Activated naive CD4-positive, alpha-beta T cell treated with Interleukin-2 at 50 U/mL for 16 hours (primary cell): ENCODE measurements around the gene CCL15.
"Not testable (repeated sequence)": the region's sequence is repeated elsewhere in the genome, so short reads cannot be mapped to it uniquely, and the experiment has no call there.

Source experiments
- DNase-seq: peaks from one replicate; pipeline ENCODE4 v3.0.0-alpha.2; 2020

The CCL15 gene, protein sequence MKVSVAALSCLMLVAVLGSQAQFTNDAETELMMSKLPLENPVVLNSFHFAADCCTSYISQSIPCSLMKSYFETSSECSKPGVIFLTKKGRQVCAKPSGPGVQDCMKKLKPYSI

DNA sequence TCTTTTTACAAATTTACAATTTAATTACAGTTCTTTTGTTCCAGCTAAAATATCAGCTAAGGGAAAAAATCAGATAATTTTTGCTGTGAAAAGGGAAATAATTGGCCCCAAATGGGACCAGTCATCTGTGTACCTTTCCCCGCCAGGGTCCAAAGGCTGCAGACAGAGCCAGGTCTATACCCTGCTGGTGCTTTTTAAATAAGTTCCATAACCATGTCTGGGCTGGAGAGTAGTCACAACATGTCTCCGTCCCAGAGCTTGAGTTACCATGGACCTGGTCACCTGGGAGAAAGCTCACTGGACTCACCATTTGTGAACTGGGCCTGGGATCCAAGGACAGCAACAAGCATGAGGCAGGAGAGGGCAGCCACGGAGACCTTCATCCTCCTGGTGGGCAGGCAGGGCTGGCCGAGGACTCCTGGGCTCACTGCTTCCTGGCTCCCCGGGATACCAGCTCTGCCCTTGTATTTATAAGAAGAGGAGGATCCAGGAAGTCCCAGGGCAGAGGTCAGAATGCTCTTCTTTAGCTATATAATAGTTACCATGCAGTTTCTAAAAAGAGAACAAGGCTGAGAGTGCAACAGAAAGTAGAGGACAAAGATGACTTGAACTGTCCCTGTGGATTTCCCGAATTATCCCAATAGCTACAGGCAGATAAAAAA lies at the start of gene CCL15:
TSS of gene CCL15 (minus strand) at position 444 of the 662 bp plus-strand sequence. CDS start at position 383, 61 bp downstream.
- DNase-seq: no peak

DNA sequence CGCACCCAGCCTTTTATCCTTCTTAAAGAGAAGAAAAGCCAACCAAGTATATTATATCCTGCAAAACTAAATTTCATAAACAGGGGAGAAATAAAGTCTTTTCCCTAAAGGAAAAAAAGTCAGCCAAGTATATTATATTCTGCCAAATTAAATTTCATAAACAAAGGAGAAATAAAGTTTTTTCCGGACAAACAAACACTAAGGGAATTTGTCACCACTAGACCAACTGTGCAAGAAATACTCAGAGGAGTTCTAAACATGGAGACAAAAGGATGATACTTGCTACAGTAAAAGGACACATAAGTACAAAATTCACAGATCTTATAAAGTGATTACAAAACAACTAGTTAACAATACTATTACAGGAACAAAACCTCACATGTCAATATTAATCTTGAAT lies 48.3 kb upstream of the CCL15 start:
- DNase-seq: no peak

DNA sequence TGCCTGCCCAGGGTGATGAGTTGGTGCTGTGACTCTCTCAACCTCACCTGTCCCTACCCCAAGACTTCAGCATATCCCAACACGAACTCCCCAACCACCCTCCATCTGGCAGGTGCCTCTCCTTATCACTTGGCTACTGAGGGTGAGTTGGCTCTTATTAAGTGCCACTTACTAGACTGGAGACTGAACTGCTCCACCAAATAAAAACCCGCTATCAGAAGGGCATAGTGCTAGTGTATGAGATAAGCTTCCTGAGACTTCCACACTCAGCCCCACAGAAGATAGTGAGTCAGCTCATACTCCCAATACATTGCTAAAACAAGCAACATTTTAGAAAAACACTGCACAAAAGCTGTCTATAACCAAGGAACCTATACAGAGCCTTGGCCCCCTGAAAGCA lies 46.7 kb upstream of the CCL15 start:
- no peak for DNase-seq

DNA sequence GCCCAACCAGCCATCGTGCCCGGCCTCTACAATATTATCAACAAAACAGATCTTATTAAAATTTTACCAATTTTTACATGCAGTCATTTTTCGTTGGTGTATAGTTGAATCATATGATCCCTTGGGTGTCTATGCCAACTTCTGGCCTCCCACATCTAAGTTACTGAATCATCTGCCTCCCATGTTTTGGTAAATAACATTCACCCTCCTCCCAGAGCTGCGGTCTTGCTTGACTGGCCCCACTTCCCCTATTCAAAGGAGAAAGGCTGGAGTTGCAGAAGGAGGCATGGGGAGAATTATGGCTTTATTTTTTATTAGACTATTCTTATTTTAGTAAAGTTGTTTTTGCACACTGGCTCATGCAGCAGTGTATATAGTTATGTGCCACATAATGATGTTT lies 34.9 kb upstream of the CCL15 start:
- no peak for DNase-seq

DNA sequence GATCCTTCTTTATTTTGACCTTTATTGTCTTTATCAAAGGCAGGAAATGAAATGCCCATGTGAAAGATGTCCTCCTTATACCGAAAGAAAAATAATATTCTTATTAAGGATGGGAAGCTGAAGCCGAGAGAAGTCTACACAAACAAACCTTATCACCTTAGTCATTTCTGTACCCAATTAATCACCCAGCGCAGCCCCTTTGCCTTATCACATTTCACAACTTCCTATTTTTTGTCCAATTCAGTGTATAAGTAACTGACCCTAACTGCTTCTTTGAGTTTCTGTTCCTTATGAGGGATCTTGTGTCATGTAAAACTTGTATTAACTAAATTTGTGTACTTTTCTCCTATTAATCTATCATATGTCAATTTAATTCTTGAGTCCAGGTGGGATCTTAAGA lies 32.8 kb upstream of the CCL15 start:
- no peak for DNase-seq

DNA sequence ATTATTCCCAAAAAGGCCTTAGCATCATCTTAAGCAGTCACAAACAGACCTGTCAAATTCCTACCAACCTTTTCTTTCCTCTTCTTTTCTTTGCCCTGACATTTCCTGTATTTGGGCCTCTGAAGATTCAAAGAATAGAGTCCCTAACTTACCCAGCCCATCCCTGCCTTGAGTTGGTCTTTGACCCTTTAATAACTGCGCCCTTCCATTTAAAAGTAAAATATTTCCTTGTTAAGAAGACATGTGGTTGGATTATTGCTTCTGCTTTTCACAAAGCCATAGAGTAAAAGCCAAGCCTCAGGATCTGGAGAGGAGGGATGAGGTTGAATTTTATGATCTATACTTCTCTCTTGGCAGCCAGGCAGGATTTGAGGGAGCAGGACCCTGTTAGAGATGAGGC lies 29.6 kb upstream of the CCL15 start:
- DNase-seq: no peak

DNA sequence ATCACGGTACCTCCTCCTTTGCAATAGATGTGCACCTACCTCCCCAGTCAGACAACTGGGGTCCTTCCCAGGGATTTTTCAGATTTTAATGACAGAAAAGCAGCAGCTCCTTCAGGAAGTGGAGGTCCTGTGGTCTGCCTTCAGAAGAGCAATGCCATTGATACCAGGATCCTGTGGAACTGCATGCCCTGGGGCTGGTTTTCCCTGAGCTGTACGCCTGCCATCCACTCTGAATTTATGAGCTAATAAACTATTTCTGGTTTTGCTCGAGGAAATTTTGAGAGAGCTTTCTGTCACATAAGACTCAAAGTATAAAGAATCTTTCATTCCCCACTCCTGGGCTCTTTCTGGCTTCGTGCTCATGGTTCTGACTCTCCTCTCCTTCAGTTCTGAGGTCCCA lies 26.4 kb upstream of the CCL15 start:
- DNase-seq: no peak

DNA sequence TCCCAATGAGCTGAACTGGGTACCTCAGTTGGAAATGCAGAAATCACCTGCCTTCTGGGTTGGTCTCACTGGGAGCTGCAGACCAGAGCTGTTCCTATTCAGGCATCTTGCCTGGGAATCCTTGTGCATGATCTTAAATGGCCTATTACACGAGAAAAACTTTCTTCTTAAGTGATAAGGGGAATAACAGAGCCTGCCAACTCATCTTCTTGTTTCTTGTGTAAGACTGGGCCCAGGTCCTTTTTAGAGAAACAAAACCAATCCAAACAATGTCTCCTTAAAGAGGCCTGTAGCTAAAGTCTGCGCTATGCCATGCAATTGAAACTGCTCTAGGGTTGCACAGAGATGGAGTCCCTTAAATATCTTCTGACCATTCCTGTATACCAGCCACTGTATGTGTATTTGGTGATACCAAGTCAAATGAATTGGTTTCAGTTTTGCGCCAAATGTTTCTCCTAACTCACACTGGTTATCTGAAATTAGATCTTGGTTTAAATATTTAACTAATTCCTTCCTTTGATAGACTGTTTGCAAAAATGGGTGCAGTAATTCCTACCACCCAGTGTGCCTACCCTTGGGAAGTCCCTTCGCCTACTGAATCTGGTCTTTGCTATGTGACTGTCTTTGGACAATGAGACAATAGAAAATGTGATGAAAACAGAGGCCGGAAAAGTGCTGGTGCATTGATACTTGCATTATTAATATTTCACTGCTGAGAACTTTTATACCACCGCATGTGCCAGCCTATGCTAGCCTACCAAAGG lies 22.9 kb upstream of the CCL15 start:
- DNase-seq: no peak

DNA sequence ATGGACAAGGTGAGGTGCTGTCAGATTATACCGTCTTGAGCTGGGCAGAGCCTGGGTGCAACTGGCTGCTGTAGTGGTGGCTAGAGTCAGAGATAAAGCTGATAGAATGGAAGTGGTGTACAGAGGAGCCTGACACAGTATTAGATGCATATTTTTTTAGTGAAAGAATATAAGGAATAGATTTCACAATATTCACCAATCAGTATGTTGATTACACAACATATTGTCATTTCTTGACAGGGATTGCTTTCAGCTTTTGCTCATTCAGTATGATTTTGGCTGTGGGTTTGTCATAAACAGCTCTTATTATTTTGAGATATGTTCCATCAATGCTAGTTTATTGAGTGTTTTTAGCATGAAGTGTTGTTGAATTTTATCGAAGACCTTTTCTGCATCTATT lies 18.1 kb upstream of the CCL15 start:
- DNase-seq: no peak

DNA sequence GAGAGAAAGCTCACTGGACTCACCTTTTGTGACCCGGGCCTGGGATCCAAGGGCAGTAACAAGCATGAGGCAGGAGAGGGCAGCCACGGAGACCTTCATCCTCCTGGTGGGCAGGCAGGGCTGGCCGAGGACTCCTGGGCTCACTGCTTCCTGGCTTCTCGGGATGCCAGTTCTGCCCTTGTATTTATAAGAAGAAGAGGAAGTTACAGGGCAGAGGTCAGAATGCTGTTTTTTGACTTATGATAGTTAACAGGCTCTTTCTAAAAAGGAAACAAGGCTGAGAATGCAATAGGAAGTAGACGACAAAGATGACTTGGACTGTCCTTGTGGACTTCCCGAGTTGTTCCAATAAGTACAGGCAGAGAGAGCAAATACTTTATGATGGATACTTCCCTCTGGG lies 16.4 kb upstream of the CCL15 start, which contains the start of gene CCL23:
TSS of gene CCL23 (minus strand) at position 174 of the 400 bp plus-strand sequence. CDS start at position 99, 75 bp downstream.
- DNase-seq: no peak

DNA sequence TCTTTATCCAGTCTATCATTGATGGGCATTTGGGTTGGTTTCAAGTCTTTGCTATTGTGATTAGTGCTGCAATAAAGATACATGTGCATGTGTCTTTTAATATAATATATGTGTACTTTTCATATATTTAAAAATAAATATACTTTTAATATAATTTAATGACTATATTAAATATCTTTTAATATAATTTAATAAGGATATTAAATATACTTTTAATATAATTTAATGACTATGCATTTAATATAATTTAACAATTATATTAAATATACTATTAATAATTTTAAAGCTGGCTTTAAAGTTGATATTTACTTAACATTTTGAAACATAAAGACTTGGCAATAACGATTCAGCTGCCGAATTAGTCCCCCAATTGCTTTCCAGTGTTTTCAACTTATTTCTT lies 15.2 kb upstream of the CCL15 start:
- DNase-seq: no peak

DNA sequence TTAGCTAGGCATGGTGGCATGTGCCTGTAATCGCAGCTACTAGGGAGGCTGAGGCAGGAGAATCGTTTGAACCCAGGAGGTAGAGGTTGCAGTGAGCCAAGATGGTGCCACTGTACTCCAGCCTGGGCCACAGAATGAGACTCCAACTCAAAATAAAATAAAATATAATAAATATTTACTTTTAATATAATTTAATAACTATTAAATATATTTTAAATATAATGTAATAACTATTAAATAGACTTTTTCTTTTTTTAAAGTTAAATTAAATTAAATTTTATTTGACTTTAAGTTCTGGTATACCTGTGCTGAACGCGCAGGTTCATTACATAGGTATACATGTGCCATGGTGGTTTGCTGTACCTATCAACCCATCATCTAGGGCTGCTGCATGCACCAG lies 14.5 kb upstream of the CCL15 start:
- DNase-seq: not testable (repeated sequence)

DNA sequence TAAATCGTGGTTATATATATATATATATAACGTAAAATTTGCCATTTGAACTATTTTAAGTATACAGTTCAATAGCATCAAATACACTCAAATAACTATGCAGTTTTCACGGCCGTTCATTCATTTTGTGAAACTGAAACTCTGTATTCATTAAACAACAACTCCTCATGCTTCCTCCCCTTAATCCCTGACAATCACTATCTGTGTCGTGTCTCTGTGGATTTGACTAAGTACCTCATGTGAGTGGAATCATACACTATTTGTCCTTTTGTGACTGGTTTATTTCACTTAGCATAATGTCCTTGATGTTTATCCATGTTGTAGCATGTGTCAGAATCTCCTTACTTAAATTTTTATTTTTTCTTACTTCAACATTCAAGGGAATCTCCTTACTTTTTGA lies 13.6 kb upstream of the CCL15 start:
- DNase-seq: no peak

DNA sequence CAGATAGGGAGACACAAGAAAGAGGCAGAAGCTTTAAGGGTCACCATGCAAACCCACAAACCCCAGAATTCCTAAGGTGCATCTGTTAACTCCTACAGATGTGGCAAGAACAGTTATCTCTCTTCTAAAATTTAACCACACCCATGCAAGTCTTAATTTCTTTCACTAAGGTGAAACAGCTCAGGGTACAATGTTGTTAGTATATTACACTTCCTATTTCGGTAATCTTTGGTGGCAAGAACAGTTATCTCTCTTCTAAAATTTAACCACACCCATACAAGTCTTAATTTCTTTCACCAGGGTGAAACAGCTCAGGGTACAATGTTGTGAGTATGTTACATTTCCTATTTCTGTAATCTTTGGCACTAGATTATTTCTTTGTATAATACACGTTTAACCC lies 9.8 kb upstream of the CCL15 start:
- DNase-seq: no peak

DNA sequence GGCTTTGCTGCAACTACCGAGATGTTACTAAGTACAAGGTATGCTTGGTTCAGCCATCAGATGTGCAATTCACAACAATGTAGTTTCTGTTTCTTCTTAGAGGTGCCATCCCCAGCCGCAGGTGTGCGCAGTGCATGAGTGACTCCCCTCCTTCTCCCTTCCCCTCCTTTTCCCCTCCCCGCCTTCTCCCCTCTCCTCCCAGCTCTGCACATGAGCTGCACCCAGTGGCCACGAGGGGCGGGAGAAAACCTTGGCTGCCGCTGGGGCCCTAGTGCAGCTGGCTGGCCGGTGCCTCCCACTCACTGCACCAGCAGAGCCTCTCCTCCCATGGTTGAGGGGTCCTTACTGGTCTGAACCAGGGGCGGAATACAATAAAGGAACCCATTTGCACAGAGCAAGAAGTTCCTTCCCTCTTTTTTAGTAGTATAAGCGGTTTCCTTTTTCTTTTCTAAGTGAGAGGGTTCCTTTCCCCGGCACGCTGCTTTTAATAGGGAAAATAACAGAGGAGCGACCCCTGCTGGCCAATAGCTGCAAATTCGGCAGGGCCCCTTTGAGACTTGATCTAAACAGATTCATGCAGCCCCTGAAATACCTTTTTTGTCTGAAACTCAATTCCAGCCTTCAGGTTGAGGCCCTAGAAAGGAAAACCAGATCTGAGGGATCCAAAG lies 7.8 kb upstream of the CCL15 start:
- DNase-seq: no peak

DNA sequence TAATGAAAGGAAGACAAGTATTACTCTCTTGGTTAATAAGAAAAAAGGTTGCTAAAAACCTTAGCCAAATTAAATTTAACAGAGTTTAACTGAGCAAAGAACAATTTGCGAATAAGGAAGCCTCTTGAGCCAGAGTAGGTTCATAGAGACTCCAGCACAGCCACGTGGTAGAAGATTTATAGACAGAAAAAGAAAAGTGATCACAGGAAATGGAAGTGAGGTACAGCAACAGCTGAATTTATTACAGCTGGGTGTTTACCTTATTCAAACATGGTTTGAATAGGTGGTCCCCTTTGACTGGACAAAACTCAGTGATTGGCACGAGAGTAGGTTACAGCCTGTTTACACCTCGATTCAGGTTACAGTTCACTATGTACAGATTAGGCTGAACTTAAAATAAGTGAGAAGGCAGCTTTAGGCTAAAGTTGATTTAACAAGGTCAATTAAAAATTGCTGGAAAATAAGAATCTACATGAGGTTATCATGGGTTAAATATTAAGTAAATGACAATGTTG lies 3.3 kb upstream of the CCL15 start:
- no peak for DNase-seq

DNA sequence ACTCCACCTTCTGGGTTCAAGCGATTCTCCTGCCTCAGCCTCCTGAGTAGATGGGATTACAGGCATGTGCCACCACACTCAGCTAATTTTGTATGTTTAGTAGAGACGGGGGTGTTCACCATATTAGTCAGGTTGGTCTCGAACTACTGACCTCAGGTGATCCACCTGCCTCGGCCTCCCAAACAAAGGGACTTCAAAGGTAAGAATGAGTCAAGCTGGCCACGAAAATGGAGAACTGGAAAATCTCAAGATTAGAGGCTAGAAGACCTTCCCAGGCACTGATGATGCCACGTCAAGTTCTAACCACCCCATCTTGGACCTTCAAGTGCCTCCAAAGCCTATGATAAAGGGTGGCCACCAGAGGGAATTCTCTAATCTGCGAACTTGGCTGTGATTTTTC lies 1.3 kb upstream of the CCL15 start:
- DNase-seq: no peak

DNA sequence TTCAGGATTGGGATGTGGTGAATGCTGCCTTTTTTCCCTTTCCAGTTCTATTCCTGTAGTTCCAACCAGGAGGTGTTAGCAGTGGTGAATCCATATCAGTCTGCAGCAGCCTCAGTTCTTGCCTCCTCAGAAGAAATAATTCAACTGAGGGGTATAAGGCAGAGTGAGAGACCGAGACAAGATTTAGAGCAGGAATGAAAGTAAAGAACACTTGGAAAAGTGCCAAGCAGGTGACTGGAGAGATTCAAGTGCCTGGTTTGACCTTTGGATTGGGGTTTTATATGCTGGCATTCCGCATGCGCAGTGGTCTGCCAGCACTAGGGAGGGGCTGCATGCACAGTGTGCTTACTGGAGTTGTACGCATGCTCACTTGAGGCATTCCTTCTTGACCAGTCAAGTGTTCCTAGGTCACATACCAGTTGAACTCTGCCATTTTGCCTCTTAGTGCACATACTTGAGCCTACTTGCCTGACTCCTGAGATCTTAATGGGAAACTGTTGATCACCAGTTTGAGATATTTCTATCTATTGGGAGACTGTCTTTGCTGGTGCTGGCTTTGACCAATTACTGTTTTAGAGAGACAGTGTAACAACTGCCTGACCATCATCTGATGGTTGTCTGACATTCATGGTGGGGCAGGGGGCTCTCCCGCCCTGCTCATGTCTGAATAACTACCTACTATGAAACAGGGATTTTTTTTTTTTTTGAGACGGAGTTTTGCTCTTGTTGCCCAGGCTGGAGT lies 680 bp upstream of the CCL15 start:
- DNase-seq: no peak

DNA sequence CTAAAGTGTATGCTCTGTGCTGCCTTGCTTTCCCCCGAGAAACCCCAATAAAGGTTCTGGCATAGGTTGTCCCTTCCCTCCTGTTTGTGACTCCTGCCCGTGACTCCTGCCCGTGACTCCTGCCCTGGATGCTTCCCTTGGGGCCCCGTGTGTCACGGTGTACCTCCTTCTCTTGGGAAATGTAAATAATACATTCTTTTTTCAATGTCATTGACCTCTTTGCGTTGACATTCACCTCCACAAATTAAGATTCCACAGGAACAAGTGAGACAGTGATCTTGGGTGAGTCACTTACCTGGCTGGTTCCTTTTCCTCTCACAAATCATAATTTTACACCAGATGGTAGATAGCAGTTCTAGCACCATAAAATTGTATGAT lies 632 bp downstream of the CCL15 start:
- no peak for DNase-seq

DNA sequence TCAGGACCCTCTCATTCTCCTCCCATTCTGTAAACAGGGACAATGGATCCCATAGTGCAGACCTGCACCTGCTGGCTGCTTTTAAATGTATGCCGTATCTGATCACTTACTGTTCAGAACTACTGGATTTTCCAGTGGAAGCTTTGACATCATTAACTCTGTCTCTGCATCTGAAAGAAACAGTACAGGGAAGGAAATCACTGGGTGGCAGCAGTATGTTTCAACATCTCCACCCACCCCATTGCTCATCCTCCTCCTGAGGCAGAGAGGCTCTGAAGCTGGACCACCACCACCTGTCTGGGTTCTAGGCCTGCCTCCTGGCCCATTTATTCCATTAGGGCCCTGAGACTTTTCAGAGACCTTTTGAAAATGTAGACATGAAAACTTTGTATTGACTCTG lies 2.6 kb downstream of the CCL15 start:
- no peak for DNase-seq

DNA sequence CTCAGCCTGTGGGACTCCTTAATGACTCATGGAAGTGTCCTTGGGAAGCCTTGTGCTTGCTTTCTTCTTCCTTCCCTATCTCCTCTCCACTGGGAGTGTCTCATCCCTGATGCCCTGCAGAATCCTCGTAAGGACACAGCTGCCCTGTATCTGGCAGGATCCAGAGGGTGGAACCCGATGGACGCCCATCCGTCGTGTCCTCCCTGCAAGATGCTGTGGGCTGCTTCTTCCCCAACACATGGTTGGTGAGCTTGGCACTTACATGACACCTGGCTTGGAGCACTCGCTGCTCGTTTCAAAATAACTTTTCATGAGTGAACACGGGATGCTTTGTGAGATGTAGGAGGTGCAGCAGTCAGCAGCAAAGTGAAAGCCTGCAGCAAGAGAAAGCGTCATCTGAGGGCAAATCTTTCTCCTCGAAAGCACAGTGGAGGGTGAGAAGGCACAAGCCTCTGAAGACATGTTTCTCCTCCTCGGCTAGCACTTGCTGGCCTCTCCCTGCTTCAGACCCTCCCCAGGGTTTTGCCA lies 3.3 kb downstream of the CCL15 start:
- no peak for DNase-seq

DNA sequence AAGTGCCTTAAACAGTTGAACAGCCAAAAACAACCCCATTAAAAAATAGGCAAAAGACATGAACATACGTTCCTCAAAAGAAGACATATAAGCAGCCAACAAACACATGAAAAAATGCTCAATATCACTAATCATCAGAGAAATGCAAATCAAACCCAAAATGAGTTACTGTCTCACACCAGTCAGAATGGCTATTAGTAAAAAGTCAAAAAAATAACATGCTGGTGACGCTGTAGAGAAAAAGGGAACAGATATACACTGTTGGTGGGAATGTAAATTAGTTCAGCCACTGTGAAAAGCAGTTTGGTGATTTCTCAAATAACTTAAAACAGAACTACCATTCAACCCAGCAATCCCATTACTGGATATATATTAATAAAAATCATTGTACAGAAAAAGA lies 6.0 kb downstream of the CCL15 start:
- DNase-seq: not testable (repeated sequence)

DNA sequence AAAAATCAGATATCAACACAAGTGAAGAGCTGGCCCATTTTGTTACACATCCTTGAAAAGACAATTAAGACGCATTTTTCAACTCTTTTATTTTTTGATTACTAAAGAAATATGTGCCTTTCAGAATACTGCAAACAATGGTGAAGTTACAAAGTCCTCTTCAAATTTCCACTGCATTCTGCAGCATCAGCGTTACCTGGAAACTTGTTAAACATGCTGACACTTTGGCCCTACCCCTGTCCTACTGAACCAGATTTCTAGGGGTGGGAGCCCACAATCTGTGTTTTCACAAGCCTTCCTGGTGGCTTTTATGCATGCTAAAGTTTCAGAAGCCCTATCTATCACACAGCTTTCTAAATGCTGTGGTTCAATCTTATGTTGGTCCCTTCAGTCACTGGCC lies 10.3 kb downstream of the CCL15 start:
- no peak for DNase-seq
